Stimulated activated CD8-positive, alpha-beta memory T cell treated with anti-CD3 and anti-CD28 coated beads, Interleukin-2, amount 100 ng/mL, for 48 hours (primary cell): ENCODE measurements around the gene BTG4.

Experiments
- DNase-seq, 2 donors: peaks; one replicate each; pipeline ENCODE4 v3.0.0-alpha.2; 2020; ENCODE audit warnings: low read depth in 2 of 2

Gene BTG4

GRCh38 chr11:111494040-111494439 lies 18.1 kb downstream of the BTG4 start:
- DNase-seq, result no peak

DNA sequence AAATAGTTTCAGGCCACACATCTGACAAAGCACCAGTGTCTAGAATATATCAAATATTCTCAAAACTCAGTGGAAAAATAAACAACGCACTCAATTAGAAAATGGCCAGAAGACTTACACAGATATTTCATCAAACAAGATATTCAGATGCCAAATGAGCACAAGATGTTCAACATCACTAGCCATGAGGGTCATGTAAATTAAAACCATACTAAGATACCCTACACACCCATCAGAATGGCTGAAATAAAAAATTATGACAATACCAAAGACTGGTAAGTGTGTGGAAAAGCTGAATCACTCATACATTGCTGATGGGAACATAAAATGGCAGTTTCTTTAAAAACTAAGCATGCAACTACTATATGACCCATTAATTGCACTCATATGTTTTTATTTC lies 21.7 kb downstream of the BTG4 start:
- no peak for DNase-seq

- DNase-seq, result no peak
Observed at GRCh38 chr11:111483431-111483830, 28.8 kb downstream of the BTG4 start.

DNA sequence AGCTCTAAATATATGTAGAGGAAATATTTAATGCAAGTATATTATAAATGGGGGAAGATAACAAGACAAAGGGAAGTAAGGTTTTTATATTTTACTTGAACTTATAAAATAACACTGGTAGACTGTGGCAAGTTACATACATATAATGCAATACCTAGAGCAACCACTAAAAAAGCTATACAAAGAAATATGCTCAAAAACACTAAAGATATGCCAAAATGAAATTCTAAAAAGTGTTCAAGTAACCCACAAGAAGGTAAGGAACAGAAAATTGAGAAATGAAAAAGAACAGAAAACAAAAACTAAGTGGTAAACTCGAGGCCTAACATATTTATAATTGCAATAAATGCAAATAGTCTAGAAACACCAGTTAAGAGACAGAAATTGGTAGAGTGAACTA lies 32.5 kb downstream of the BTG4 start:
- DNase-seq, result no peak

- DNase-seq, result no peak
Observed at GRCh38 chr11:111477898-111478297, 34.3 kb downstream of the BTG4 start.

DNA sequence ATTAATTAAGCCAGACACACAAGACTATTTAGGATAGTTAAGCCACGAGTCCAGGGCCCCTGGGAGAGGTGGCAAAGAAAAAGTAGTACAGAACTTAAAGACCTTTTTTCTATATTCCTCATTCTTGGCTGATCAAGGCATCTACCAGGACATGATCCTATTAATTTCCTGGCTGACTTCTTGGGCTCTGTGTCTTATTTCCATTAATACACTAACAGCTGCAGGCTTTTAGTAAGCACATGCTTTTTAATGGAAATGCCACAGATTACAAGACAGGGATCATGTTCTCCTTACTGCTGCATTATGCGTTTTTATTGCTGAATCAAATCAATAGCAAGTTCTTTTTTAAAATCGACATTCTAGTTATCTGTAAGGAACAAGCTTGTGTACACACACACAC lies 35.2 kb downstream of the BTG4 start:
- no peak for DNase-seq

- no peak for DNase-seq
Observed at GRCh38 chr11:111476366-111476765, 35.8 kb downstream of the BTG4 start.

DNA sequence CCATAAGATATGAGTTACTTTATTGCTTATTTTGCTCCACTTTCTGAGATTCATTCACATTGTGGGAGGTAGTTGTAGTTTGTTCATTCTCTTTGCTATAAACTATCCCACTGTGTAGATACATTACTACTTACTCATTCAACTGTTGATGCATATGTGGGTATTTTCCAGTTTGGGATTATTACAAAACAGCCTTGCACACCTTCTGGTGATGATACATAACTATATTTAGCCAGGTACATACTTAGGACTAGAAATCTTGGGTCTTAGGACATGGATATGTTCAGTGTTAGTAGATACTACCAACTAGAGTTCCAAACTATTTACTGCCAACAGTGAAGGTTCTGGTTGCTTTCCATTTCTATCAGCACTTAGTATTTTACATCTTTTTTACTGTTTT lies 37.8 kb downstream of the BTG4 start:
- DNase-seq, result no peak

- no peak for DNase-seq
Observed at GRCh38 chr11:111472228-111472627, 40.0 kb downstream of the BTG4 start.

- DNase-seq, result no peak
Observed at GRCh38 chr11:111469200-111469599, 43.0 kb downstream of the BTG4 start.

DNA sequence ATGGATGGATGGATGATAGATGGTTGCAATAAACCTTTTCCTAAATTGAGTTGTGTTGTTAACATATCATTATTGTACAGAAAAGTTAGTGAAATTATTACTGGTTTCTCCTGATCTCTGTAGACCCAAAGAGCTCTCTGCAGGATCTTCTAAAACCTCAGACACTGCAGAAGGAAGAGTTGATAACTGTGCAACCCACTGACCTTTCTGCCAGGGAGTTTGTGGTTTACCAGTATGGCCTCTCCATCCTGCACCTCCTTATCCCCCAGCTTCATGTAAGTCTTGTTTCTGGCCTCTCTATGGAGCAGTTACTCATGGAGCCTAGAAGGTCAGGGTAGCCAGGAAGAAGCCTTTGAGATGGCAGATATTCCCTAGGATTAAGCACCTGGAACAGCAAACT lies 45.6 kb downstream of the BTG4 start:
- DNase-seq, result no peak

DNA sequence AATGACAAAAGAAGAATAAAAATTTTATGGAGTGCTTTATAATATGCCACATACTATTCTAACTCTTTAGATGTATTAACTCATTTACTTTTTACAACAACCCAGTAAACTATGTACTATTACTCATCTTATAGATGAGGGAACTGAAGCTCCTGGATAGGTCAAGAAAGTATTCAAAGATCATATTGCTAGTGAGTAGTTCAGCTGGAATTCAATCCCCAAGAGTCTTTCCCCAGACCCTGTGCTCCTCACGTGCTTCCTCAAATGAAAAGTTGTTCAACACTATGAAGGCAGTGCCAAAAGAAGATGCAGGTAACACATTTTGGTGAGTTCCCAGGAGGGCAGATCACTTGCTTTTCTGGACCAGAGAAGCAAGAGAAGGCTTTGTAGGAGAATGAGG lies 46.8 kb downstream of the BTG4 start:
- DNase-seq, result no peak

GRCh38 chr11:111463276-111463675 lies 48.9 kb downstream of the BTG4 start:
- no peak for DNase-seq

- DNase-seq, result no peak
Observed at GRCh38 chr11:111462329-111462728, 49.9 kb downstream of the BTG4 start.

DNA sequence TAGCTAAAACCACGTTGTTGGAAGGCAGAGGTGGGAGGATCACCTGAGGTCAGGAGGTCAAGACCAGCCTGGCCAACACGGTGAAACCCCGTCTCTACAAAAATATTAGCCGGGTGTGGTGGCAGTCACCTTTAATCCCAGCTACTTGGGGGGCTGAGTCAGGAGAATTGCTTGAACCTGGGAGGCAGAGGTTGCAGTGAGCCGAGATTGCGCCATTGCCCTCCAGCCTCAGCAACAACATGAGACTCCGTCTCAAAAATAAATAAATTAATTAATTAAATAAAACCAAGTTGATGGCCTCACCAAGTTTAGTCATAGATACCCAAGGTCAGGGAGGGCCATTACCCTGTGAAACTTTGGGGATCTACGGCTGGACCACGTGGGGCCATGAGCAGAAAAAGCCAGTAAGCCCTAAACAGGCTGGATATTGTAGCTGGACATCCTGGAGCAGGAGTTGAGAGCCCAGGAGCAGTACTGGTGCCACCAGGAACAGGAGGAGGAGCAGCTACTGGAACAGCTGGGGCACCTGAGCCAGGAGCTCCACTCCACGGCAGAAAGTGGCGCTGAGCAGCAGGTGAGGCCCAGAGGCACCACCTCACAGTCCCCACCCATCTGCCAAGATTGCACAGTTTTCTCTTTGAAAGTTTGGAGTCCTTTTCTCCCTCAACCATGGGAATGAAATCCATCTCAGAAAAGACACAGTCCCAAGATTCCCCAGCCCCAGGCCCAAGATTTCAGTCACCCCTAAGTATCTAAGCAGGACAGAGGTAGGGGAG lies 50.5 kb downstream of the BTG4 start:
- no peak for DNase-seq

GRCh38 chr11:111460856-111461255 lies 51.3 kb downstream of the BTG4 start:
- DNase-seq, result no peak

GRCh38 chr11:111460340-111460739 lies 51.8 kb downstream of the BTG4 start:
- no peak for DNase-seq

- no peak for DNase-seq
Observed at GRCh38 chr11:111459506-111460270, 52.5 kb downstream of the BTG4 start.

DNA sequence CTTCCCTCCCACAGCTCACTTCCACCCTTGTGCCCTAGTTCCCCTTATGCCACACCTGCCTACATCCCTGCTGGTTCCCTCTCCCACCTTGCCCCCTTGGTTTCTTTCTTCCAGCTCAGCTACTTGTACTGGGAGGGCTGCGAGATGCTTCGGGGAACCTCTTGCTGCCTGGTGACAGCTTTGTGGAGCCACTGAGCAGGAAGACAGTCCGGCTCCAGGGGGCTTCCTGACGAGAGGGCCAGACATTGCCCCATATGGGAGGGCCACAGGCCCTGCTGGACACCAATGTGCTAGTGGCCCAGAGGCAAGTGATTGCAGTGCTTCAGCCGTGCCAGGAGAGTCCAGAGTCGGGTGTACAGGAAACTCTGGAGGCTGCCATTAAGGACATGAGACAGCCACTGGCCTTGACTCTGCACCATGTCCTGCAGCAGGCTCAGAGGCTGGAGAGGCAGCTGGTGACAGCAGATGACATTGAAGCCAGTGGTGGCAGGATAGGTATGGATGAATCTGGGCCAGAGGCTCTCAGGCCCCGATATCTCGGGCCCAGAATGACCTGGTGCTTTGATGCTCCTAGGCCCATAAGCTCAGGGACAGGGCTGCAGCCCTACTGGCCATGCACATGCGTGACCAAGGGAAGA lies 54.3 kb downstream of the BTG4 start:
- no peak for DNase-seq

GRCh38 chr11:111456859-111457730 lies 55.1 kb downstream of the BTG4 start:
- DNase-seq, result no peak

GRCh38 chr11:111456086-111456858 lies 55.9 kb downstream of the BTG4 start:
- no peak for DNase-seq
